GM18520 (cell line): ENCODE measurements around the gene PIBF1.
A peak's percentile ranks its signal among the peaks of the same experiment; 100 is the strongest.
"Not testable (repeated sequence)": the region's sequence is repeated elsewhere in the genome, so short reads cannot be mapped to it uniquely, and the experiment has no call there.

Source experiments
- ATAC-seq: cut with Tn5 transposase; IDR thresholded peaks from one replicate; pipeline ENCODE4 v1.9.1; 2021; ENCODE audit not compliant: unreplicated experiment

The PIBF1 gene

DNA sequence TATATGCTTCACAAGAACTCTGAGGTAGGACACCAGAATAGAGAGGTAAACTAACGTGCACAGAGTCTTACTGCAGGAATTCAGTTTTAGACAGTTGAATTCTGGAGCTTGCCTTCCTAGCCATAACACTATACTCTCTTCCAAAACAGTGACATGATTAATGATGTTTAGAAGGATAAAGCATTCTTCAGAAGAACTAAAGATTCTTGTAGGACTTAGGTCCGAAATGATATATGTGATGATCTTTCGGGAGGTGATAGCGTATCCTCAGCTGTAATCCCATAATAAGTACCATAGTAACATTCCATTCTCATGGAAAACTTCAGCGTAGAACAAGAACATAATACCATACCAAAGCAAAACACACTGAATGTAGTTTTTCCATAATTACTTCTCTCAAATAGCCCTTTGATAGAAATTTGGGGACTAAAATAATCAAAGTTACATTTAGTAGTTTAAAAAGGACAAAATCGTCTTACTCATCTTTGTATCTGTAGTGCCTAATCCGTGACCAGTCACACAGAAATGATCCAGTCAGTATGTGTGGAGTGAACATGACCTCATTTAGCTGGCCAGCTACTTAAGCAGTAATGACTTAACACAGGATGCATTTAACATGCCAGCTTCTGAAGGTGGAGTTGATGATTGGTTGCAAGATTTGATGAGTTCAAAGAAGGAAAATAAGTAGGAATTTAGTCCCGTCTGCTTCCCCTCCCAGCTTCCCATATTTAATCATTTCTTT, 38.4 kb downstream of the PIBF1 start:
- ATAC-seq: no peak

DNA sequence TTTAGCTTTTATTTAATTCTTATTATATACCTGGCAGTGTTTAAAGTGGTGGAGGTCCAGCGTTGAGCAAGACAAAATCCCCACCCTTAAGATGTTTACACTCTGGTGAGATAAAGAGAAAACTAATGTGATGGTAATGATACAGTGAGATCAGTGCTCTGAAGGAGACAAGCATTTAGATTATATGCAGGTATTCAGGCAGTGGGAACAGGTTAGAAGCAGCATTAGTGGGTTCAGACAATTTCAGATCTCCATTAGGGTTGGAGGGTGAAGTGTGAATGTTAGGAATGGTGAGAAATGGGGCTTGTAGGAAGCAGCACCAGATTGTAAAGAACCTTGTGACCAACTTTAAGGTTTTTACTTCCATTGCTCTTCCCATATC, 39.0 kb downstream of the PIBF1 start:
- ATAC-seq: no peak

DNA sequence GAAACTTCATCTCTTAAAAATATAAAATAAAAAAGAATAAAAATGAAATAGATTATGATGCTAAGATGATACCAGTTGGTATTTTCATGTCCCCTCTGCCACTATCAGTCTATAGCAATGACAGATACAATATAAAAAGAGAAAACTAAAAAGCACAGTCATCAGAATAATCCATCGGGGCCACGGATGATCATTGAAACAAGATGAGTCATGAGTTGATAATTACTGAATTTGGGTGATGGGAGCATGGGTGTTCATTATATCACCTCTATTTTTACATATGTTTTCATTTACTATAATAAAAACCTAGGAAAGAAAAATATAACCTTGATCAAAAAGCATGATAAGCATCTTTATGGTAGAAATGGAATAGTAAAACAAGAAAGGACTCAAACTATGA, 41.1 kb downstream of the PIBF1 start:
- no peak for ATAC-seq

DNA sequence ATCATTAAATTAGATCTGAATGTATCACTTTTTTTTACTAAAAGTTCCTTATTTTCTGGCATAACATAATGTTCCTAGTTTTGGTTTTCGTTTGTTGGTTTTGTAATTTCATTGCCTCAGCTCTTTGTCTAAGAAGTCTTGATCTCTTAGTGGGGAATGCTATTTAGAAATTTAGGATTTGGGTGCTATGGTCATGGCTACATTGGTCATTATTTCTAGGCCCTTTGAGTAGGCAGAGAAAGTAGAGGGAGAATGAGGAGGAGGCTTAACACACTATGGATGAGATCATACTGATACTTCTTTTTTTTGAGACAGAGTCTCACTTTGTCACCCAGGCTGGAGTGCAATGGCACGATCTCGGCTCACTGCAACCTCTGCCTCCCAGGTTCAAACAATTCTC, 41.8 kb downstream of the PIBF1 start:
- no peak for ATAC-seq

DNA sequence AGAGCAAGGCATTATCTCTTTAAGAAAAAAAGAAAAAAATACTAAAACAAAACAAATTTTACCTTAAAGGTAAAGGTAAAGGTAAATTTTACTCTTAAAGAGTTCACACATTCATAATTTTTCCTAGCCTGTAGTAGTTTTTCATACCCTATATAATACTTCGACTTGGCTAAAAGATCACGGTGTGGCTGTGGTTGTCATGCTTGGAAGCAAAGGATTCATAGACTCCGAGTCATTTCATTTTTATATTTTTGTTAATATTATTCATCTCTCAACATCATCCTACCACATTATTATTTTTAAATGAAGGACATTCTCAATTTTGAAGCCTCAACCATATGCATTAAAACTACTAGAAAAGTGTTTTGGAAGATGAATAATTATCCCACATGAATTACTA, 52.7 kb downstream of the PIBF1 start:
- ATAC-seq: no peak

DNA sequence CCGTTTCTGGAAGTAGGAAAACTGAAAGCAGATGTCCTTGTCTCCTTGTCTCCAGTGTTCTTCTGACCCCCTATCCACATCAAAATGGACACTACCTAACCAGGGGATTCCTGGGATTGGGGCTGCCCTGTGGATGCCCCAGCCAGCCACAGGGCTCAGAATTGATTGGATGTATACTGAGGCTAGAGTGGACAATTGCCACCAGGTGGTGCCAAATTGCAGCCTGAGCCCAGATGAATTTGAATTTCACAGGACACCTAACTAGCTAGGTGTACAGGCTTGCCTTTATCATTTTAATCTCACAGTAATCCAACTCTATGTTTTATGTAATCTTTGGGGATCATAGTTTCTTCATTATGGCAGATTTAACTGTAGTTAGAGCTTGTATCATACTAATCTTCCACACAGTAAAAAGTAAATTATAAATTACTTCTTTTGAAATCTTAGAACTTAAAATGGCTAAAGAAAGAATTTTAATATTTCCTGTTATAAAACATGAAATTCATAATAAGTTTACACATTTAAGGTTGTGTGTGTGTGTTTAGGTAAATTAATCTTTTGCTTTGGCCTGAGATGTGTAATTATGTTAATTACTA, 58.0 kb downstream of the PIBF1 start:
- peak; percentile 84 for ATAC-seq

DNA sequence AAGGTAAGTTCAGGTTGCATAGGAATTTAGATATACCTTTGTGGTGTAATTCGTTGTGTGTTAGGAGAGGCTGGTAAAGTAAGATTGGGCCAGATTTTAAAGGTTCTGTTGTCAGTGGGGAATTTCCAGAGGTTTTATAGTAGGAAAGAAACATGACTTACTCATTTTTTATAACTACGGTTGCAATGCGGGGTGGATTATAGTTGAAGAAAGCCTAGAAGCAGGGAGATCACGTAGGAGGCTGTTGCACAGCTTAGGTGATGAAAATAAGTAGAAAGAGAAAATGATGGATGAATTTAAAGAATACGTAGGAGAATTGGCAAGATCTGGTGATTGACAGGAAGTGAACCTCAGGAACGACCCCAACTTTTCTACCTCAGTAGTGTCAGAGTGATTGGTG, 61.1 kb downstream of the PIBF1 start:
- ATAC-seq: no peak

DNA sequence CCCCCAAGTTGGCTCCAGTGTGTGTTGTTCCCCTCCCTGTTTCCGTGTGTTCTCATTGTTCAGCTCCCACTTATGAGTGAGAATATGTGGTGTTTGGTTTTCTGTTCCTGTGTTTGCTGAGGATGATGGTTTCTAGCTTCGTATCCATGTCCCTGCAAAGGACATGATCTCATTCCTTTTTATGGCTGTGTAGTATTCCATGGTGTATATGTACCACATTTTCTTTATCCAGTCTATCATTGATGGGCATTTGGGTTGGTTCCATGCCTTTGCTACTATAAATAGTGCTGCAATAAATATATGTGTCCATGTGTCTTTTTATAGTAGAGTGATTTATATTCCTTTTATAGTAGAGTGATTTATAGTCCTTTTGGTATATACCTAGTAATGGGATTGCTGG, 63.2 kb downstream of the PIBF1 start:
- ATAC-seq: not testable (repeated sequence)

DNA sequence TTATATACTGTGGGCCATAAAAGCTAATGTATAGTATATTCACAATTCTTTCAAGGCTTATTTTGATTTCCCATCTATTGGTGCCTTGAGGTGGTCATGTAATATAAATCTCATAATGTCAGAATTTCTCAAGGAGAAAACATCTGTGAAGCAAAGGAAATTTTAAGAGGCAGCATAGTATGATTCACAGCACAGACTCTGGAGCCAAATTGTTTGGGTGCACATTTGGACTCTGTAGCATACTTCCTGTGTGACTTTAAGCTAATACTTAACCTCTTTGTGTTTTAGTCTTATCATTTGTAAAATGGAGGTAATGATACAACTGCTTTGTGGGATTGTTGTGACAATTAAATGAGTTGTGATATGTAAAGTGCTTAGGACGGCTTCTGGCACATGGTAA, 67.6 kb downstream of the PIBF1 start:
- ATAC-seq: no peak

DNA sequence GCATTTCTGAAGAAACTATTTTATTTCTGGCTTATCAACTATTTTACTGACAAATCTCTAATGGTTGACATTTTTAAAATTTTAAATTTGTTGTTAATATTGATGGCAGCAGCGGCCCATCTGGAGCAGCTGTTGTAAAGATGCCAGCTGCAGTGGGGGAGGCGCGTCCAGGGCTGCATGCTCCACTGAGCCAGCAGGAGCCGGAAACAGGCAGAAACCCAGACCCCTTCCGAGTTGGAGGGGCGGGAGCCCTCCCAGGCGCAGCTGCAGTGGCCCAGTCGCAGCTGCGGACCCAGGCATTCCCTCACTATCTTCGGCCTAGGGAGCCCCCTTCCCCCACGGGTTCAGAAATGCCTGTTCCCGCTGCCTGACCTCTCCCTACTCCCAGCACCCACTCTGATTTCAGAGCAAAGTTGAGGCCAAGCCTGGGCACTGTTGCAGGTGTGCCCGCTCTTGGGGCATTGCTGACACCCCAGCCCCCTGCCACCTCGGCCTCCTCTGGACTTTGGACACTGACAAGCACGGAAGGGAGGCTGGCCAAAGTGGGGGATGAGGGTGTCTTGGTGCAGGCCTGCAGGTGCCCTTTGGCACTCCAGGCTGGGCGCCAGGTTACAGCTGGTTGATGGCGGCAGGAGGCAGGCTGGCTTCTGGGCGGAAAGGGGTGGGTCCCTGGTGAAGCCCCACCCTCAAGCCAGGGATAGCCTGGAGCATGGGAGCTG, 69.2 kb downstream of the PIBF1 start:
- ATAC-seq: no peak

DNA sequence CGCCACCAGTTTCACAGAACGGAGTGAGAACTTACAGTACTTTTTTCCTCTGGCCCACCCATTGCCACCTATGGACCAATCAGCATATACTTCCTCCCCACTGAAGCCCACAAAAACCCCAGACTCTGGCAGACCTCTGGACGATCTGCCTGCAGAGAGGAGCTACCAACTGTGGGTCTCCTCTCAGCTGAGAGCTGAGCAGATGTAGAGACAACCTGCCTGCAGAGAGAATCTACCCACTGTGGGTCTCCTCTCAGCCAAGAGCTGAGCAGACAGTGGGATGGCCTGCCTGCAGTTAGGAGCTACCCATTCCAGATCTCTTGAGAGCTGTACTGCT, 69.7 kb downstream of the PIBF1 start:
- no peak for ATAC-seq

DNA sequence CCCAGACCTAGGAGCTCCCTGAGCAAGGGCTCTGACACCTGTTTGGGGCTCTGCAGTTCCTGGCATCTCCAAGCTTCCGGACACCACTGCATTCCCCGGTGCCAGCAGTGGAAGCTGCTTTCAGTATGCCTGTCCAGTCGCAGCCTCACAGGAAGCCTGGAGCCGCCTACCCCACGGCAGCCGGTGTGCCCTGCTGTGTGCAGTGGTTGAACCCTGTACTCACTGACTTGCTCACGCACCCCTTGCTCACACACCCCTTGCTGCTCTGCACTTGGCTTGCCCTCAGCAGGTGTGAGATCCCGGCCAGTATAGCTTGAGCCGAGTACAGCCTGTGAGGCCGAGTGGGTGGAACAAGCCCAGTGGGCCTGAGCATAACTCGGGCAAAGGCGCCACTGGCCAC, 70.3 kb downstream of the PIBF1 start:
- no peak for ATAC-seq

DNA sequence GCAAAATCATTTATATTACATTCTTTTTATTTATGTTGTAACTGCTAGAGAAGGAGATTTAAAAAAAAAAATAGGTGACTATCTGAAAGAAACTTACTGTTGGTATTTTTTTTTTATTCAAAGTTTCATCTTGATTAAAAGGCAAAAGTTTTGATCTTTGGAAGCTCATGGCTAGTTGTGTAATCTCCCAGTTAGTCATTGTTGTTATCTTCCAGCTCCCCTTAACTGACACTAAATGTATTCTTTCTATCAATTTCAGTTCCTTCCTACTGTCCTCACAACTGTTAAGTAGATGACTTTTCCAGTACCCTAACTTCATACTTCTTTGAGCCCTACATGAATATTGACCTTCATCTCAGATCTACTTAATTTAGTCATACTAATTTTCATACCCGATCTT, 71.1 kb downstream of the PIBF1 start:
- ATAC-seq: no peak

DNA sequence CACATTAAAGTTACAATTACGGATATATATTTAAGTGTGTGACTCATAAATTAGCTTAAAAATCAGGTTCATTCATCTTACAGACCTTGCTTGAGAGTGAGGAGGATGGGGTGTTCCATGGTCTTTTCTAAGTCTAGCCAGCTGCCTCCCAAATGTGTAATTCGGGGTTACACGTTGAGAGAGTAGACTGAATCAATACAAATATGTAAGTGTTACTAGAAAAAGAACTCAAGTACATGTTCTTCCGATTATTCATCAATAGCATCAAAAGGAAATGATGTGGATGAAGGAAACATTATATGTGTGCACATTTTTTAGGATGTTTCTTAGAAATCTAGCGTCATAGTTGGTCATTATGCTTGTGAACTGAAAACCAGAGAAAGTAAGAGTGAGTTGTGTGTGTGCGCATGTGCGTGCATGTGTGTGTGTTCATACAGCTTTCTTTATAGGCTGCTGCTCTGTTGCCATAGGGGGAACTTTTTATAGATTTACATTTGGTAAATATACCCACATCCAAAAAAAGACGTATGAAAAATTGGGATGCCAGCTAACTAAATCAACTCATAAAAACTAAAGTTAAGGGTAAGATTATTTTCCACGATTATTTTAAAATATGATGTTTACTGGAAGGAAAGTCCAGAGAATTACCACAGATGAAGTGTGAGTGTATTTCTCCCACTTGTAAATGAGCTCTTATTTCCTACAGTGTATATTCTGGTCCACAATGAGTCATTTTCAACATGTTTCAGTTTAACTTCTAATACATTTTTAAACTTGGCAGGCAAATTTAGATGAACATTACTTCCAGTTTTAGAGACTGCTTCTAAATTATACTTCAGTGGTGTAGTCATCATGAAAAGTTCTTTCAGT, 82.4 kb downstream of the PIBF1 start:
- peak; percentile 81 for ATAC-seq

DNA sequence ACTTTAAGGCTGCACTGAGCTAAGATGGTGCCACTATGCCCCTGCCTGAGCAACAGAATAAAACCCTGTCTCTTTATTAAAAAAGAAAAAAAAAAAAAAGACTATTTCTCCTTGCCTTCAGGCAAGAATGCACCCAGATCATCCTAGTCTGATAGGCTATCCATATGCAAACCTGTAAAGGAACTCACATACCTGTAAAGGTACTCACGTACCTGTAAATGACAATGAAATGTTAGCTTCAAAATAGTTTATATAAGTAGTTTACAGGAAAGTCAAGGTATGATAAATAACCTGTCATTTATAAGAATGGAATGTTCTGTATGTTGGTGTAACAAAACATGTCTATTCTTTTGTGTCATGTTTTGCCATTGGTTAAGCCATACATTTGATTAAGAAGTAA, 86.3 kb downstream of the PIBF1 start:
- no peak for ATAC-seq

DNA sequence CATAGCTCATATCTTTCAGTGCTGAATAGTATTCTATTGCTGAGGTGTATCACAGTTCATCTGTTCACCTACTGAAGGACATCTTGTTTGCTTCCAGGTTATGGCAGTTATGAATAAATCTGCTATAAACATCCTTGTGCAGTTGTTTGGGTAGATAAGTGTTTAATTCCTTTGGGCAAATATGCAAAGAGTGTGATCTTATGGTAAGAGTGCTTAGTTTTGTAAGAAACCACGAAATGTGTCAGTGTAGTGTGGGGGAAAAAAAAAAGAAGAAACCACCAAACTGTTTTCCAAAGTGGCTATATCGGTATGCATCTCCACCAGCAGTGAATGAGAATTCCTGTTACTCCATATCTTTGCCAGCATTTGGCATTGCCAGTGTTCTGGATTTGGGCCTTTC, 93.3 kb downstream of the PIBF1 start:
- ATAC-seq: no peak

DNA sequence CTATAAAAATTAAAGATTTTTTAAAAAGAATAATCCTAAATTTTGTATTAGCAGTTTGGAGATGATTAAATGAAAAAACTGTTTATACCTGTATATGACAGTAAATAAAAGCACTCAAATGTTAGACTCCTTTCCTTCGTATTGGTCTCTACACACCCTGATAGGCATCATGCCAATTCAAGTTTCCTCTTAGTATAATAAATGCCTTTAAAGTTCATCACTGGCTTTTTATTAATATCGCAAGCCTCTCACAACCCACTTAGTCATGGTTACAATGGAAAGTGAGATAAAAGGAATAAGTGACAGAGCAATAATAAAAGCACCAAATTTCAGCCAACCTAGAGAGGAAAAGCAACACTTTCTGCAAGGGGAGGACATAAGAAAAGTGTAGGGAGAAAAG, 102.2 kb downstream of the PIBF1 start:
- ATAC-seq: no peak

DNA sequence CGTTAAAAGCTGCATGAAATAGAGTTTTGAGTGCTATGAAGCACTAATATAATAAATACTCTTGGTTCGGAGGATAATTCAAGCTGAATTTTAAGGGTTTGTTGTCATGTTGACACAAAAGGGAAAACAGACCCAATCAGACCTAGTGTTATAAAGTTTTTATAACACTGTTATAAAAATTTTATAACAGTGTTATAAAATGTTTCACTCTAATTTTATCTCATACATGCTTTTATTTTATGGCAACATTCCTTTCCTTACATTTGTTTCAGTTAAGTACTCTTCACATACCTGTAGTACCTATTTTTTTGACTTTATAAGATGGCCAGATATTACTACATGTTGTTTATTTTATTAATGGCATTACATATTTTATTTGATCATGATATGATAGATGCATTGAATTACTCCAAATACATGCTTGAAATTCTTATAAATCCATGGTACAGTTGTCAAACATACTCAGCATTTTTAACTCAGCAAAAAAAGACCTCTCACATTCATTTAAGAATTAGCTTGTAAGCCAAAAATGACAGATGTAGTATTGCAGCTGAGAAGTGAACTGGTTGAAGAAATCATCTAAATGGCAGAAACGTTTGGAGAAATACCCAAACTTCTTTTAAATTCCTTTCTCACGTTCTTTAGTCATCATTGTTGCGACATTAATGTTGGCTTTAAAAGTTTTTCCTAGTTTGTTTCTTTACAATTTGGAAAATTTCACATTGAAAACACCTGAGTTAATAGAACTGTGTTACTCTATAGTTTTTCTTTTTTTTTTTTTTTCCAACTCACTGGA, 104.5 kb downstream of the PIBF1 start:
- ATAC-seq: no peak

DNA sequence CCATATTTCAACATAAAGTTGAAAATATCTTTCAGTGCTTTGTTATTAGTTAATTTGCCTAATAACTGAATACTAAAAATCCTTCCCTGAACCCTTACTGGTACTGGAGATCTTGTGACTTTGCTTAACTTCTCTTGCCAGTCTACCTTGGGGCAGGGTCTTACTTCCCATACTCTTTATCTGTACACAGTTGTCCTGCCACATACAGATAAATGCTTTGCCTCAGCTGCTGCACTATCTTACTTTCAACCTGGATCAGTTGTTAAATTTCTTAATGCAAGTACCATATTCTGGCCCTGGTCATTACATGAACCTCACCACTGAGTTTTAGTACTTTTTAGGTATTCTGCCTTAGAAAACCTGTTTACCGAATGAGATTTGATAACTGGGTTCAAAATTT, 107.6 kb downstream of the PIBF1 start:
- ATAC-seq: no peak

DNA sequence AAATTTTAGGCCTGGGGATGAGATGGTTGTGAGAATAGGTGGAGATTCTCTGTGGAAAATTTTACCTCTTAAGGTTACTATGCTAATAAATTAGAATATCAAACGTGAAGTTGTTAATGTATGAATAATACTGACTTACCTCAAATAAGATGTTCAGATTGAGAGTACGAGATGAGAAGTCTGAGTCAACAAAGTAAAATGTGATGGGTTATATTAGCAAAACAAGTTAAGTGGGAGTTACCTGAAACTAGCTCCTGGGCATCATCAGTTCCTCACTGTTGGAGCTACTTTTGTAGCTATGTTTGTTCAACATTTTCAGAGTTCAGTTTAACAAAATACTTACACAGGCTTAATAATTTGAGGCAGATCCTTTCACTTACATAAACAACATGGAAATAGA, 108.6 kb downstream of the PIBF1 start:
- ATAC-seq: no peak

DNA sequence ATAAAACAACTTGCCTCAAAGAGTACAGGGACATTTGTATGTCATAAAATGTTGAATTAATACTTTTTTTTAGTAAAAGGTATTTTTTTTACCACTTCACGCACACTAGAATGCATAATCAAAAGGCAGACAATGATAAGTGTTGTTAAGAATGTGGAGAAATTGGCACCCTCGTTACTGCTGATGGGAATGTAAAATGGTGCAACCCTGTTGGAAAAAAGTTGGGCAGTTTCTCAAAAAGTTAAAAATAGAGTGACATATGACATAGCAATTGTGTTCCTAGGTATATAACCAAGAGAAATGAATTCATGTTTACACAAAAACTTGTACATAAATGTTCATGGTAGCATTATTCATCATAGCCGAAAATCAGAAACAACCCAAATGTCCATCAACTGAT, 109.5 kb downstream of the PIBF1 start:
- no peak for ATAC-seq
